ENCODE measurements around the gene MFSD2B.

DNA sequence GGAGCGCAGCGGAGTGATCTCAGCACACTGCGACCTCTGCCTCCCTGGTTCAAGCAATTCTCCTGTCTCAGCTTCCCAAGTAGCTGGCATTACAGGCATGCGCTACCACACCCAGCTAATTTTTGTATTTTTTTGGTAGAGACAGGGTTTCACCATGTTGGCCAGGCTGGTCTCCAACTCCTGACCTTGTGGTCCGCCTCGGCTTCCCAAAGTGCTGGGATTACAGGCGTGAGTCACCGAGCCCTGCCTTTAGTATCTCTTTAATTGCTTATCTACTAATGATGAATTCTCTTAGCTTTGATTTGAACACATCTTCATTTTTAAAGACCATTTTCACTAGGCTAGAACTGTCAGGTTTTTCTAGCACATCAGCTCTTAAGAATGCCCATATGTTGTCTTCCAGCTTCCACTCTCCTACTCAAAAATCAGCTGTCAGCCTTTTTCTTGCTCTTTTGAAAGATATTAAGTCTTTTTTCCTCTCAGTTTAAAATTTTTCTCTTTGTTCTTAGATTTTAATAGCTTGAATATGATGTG is 16.1 kb upstream of the MFSD2B start:
- TF ChIP-seq CTCF (IDR thresholded peaks at IDR 0.05 in 2 of 3, conservative IDR thresholded peaks at IDR 0.05 in 1 of 3; ENCODE audit: borderline replicate concordance in 1 of 3, insufficient read depth in 1 of 3, low read depth in 2 of 3, low read length in 2 of 3) (no peak), POLR2AphosphoS5 (IDR thresholded peaks at IDR 0.05; ENCODE audit: low read depth, low read length) (no peak), POLR2A (IDR thresholded peaks at IDR 0.05; ENCODE audit: borderline replicate concordance, extremely low read depth, insufficient read depth, insufficient read length) (no peak), EZH2phosphoT487 (IDR thresholded peaks at IDR 0.05; ENCODE audit: borderline replicate concordance) (no peak)

Measured in HCT116 (cell line).